ENCODE data around the gene KCND1. TPM values are rescaled to one million over a fixed set of nuclear protein-coding genes. Genes with fewer than 3 reads are reported as not detected.
A peak's percentile ranks its signal among the peaks of the same experiment; 100 is the strongest.

KCND1 gene
- total and polyA plus RNA-seq, 8 donors: 0.15 to 2.4 (median 0.45) TPM; not detected in 3

- no peak for TF ChIP-seq EP300 (IDR thresholded peaks at IDR 0.05)
- TF ChIP-seq POLR2A (IDR thresholded peaks at IDR 0.05): no peak
- no peak for TF ChIP-seq POLR2AphosphoS5 (IDR thresholded peaks at IDR 0.05)
- TF ChIP-seq CTCF (IDR thresholded peaks at IDR 0.05): no peak
- H3K36me3 ChIP-seq: peaks cover 5 to 89% (median 68%) of the 10 kb centered on the region in 4 donors
- no peaks in the 10 kb centered on the region for H3K4me1 ChIP-seq
- intact Hi-C loops (cut with DNase I; ENCODE audit: low total_unique reads): no loop called here
- no peaks in the 10 kb centered on the region for H3K27me3 ChIP-seq
- H3K4me3 ChIP-seq: no peak overlapping the region
- 61 to 74% (median 65%) methylated on average over 2 of the region's 2 CpGs for WGBS, 5 donors
- no peak for DNase-seq
- no peak overlapping the region for H3K27ac ChIP-seq
- no peaks in the 10 kb centered on the region for H3K9me3 ChIP-seq
Observed at GRCh38 chrX:48927736-48928382, 43.8 kb downstream of the KCND1 start.

GRCh38 chrX:48927123-48927522, 44.5 kb downstream of the KCND1 start:
- H3K9me3 ChIP-seq: no peaks in the 10 kb centered on the region
- H3K4me1 ChIP-seq: no peaks in the 10 kb centered on the region
- TF ChIP-seq EP300 (IDR thresholded peaks at IDR 0.05): no peak
- no peak for TF ChIP-seq POLR2AphosphoS5 (IDR thresholded peaks at IDR 0.05)
- WGBS, 5 donors: 64 to 91% (median 77%) methylated on average over 4 to 5 of the region's 5 CpGs
- intact Hi-C loops (cut with DNase I; ENCODE audit: low total_unique reads): no loop called here
- peaks cover 5 to 91% (median 69%) of the 10 kb centered on the region in 4 donors for H3K36me3 ChIP-seq
- no peak overlapping the region for H3K4me3 ChIP-seq
- H3K27ac ChIP-seq: no peak overlapping the region
- H3K27me3 ChIP-seq: no peaks in the 10 kb centered on the region
- DNase-seq: no peak

- Histone ChIP-seq H3K27ac (no peak overlapping the region), H3K4me1 (peaks cover 0 to 9% (median 7%) of the 10 kb centered on the region in 4 donors), H3K27me3 (no peaks in the 10 kb centered on the region), H3K36me3 (peaks cover 5 to 71% (median 50%) of the 10 kb centered on the region in 4 donors), H3K4me3 (no peak overlapping the region), H3K9me3 (no peaks in the 10 kb centered on the region)
- WGBS, 5 donors: 83 to 98% (median 92%) methylated on average over 4 to 5 of the region's 5 CpGs
- TF ChIP-seq POLR2AphosphoS5 (IDR thresholded peaks at IDR 0.05) (no peak), EP300 (IDR thresholded peaks at IDR 0.05) (no peak), POLR2A (IDR thresholded peaks at IDR 0.05) (no peak), CTCF (IDR thresholded peaks at IDR 0.05) (no peak)
- intact Hi-C loops (cut with DNase I; ENCODE audit: low total_unique reads): no loop called here
- no peak for DNase-seq
Observed at GRCh38 chrX:48924270-48924669, 47.4 kb downstream of the KCND1 start.

GRCh38 chrX:48923771-48924170, 47.9 kb downstream of the KCND1 start:
- WGBS, 5 donors: 87 to 96% (median 94%) methylated on average over 5 to 13 of the region's 13 CpGs
- Histone ChIP-seq H3K27me3 (no peaks in the 10 kb centered on the region), H3K27ac (no peak overlapping the region), H3K36me3 (peaks cover 5 to 68% (median 50%) of the 10 kb centered on the region in 4 donors), H3K4me3 (no peak overlapping the region), H3K9me3 (no peaks in the 10 kb centered on the region), H3K4me1 (peaks cover 0 to 9% (median 7%) of the 10 kb centered on the region in 4 donors)
- intact Hi-C loops (cut with DNase I; ENCODE audit: low total_unique reads): no loop called here
- TF ChIP-seq CTCF (IDR thresholded peaks at IDR 0.05) (no peak), EP300 (IDR thresholded peaks at IDR 0.05) (no peak), POLR2A (IDR thresholded peaks at IDR 0.05) (no peak), POLR2AphosphoS5 (IDR thresholded peaks at IDR 0.05) (no peak)
- DNase-seq: no peak

- Histone ChIP-seq H3K9me3 (no peaks in the 10 kb centered on the region), H3K27me3 (no peaks in the 10 kb centered on the region), H3K4me1 (peaks cover 0 to 28% (median 15%) of the 10 kb centered on the region in 4 donors), H3K36me3 (peaks cover 5 to 47% (median 43%) of the 10 kb centered on the region in 4 donors), H3K27ac (peak overlapping the region in 2 of 5 donors; percentile 8 to 88), H3K4me3 (no peak overlapping the region)
- WGBS, 5 donors: 60 to 84% (median 71%) methylated on average over 4 of the region's 4 CpGs
- intact Hi-C loops (cut with DNase I; ENCODE audit: low total_unique reads): no loop called here
- TF ChIP-seq EP300 (IDR thresholded peaks at IDR 0.05): no peak
- TF ChIP-seq POLR2A (IDR thresholded peaks at IDR 0.05): no peak
- DNase-seq: no peak
Observed at GRCh38 chrX:48920718-48921104, 50.9 kb downstream of the KCND1 start.

All from stomach (tissue), 9 donors.